Gastrocnemius medialis (tissue), 4 donors: ENCODE data around the gene CTIF.

Experiments
- POLR2A ChIP-seq, 2 donors: fragments of 450-650 bp; IDR thresholded peaks; one replicate each; pipeline ENCODE4 v1.6.1; 2017; ENCODE audit warnings: antibody characterized with exemption in 2 of 2, mild to moderate bottlenecking in 2 of 2, moderate library complexity in 2 of 2
- TF ChIP-seq, protein P1 (sequence below), 5 experiments: fragments of 450-650 bp in 3 of 5; fragments of 200-600 bp in 2 of 5; sonication (generic) in 2 of 5; IDR thresholded peaks in 4 of 5; conservative IDR thresholded peaks in 1 of 5; 1 replicate in 4 of 5; 2 replicates in 1 of 5; pipeline ENCODE4 v1.5.1; 2016 to 2019; ENCODE audit warnings: antibody characterized with exemption in 5 of 5, mild to moderate bottlenecking in 3 of 5, moderate library complexity in 3 of 5

DNA sequence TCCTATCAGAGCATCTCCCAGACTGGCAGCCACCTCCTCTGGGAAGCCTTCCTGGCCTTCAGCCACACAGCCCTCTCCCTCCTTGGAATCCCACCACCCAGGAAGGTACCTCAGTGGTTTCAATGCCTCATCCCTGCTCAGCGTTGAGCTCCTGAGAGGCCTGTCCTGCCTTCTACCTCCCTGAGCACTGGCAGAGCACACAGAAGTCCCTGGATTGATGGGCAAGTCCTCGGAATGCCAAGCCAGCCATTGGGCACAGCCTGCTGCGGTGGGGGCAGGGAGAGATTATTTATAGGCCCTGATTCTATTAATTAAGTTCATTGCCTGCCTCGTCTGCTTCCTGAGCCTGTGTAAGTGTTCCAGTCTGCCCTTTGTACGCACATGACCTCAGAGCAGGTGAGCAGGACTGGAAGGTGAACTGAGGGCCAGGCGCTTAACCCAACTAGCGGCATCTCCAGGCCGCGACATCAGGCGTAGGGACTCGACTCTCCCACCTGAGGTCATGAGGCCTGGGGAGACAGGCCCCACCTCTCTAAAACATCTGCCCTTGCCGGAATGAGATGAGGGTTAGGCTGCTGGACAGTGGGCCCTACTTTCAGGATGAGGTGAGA lies 348.6 kb downstream of the CTIF start:
- TF ChIP-seq, protein P1, sequence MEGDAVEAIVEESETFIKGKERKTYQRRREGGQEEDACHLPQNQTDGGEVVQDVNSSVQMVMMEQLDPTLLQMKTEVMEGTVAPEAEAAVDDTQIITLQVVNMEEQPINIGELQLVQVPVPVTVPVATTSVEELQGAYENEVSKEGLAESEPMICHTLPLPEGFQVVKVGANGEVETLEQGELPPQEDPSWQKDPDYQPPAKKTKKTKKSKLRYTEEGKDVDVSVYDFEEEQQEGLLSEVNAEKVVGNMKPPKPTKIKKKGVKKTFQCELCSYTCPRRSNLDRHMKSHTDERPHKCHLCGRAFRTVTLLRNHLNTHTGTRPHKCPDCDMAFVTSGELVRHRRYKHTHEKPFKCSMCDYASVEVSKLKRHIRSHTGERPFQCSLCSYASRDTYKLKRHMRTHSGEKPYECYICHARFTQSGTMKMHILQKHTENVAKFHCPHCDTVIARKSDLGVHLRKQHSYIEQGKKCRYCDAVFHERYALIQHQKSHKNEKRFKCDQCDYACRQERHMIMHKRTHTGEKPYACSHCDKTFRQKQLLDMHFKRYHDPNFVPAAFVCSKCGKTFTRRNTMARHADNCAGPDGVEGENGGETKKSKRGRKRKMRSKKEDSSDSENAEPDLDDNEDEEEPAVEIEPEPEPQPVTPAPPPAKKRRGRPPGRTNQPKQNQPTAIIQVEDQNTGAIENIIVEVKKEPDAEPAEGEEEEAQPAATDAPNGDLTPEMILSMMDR (IDR thresholded peaks at IDR 0.05 in 4 of 5, conservative IDR thresholded peaks at IDR 0.05 in 1 of 5): no peak
- no peak for TF ChIP-seq POLR2A (IDR thresholded peaks at IDR 0.05)
